H9 (cell line): ENCODE results near the gene SMARCE1. TPM values are rescaled to one million over a fixed set of nuclear protein-coding genes. Genes with fewer than 3 reads are reported as not detected.

Source experiments
- DNase-seq: peaks from one replicate; pipeline ENCODE4 v3.0.0-alpha.2; 2017
- H2AFZ ChIP-seq: one replicate; pipeline ENCODE4 v1.6.1; 2013; ENCODE audit warnings: mild to moderate bottlenecking, low read length, control low read depth, moderate library complexity
- H2AK5ac ChIP-seq: 2 replicates; pipeline ENCODE4 v1.6.1; 2013; ENCODE audit warnings: low read length, control low read depth, mixed read lengths; ENCODE audit not compliant: insufficient read length
- H2BK120ac ChIP-seq: one replicate; pipeline ENCODE4 v1.6.1; 2013; ENCODE audit warnings: low read depth, mild to moderate bottlenecking, low read length, control low read depth, inconsistent platforms; ENCODE audit not compliant: poor library complexity, severe bottlenecking
- H2BK12ac ChIP-seq: 2 replicates; pipeline ENCODE4 v1.6.1; 2013; ENCODE audit warnings: low read length, control low read depth, mixed read lengths, low read depth; ENCODE audit not compliant: insufficient read length
- H2BK15ac ChIP-seq: 2 replicates; pipeline ENCODE4 v1.6.1; 2013; ENCODE audit warnings: low read depth, low read length, control low read depth
- H2BK20ac ChIP-seq: one replicate; pipeline ENCODE4 v1.6.1; 2013; ENCODE audit warnings: low read depth, mild to moderate bottlenecking, low read length, control low read depth, inconsistent platforms; ENCODE audit not compliant: poor library complexity, severe bottlenecking
- H2BK5ac ChIP-seq: 2 replicates; pipeline ENCODE4 v1.6.1; 2013; ENCODE audit warnings: low read length, control low read depth, mixed read lengths; ENCODE audit not compliant: insufficient read length
- H3K14ac ChIP-seq: 2 replicates; pipeline ENCODE4 v1.6.1; 2013; ENCODE audit warnings: low read length, control low read depth; ENCODE audit not compliant: insufficient read depth
- H3K18ac ChIP-seq: 2 replicates; pipeline ENCODE4 v1.6.1; 2013; ENCODE audit warnings: low read depth, mild to moderate bottlenecking, mixed read lengths, low read length, control low read depth; ENCODE audit not compliant: insufficient read length
- H3K23ac ChIP-seq: 2 replicates; pipeline ENCODE4 v1.6.1; 2013; ENCODE audit warnings: low read length, control low read depth, mixed read lengths, low read depth; ENCODE audit not compliant: insufficient read length
- H3K23me2 ChIP-seq: 2 replicates; pipeline ENCODE4 v1.6.1; 2013; ENCODE audit warnings: low read depth, mild to moderate bottlenecking, mixed read lengths, low read length, control low read depth; ENCODE audit not compliant: insufficient read length, poor library complexity, severe bottlenecking
- H3K27ac ChIP-seq: 2 replicates; pipeline ENCODE4 v1.5.1; 2013; ENCODE audit warnings: low read length, control low read depth, mixed read lengths, low read depth; ENCODE audit not compliant: insufficient read length
- H3K27me3 ChIP-seq: 2 replicates; pipeline ENCODE4 v1.6.1; 2013; ENCODE audit warnings: low read length, control low read depth, inconsistent platforms; ENCODE audit not compliant: insufficient read depth
- H3K4ac ChIP-seq: 2 replicates; pipeline ENCODE4 v1.6.1; 2013; ENCODE audit warnings: low read depth, mild to moderate bottlenecking, control low read depth, inconsistent platforms, low read length, moderate library complexity
- H3K4me1 ChIP-seq: 2 replicates; pipeline ENCODE4 v1.6.1; 2013; ENCODE audit warnings: low read length, control low read depth, inconsistent platforms; ENCODE audit not compliant: insufficient read depth
- H3K4me2 ChIP-seq: 2 replicates; pipeline ENCODE4 v1.6.1; 2013; ENCODE audit warnings: low read length, control low read depth, mixed read lengths; ENCODE audit not compliant: insufficient read length, insufficient read depth
- H3K56ac ChIP-seq: 2 replicates; pipeline ENCODE4 v1.6.1; 2013; ENCODE audit warnings: low read depth, mild to moderate bottlenecking, mixed read lengths, low read length, control low read depth; ENCODE audit not compliant: insufficient read length
- H3K79me1 ChIP-seq: 2 replicates; pipeline ENCODE4 v1.6.1; 2013; ENCODE audit warnings: low read depth, mild to moderate bottlenecking, moderate library complexity, low read length, control low read depth, inconsistent platforms; ENCODE audit not compliant: insufficient read depth, poor library complexity, severe bottlenecking
- H3K79me2 ChIP-seq: 2 replicates; pipeline ENCODE4 v1.6.1; 2013; ENCODE audit warnings: low read length, control low read depth, inconsistent platforms; ENCODE audit not compliant: insufficient read depth
- H3K9ac ChIP-seq: 2 replicates; pipeline ENCODE4 v1.6.1; 2013; ENCODE audit warnings: low read length, control low read depth, mixed read lengths; ENCODE audit not compliant: insufficient read length; ENCODE audit errors: extremely low read depth
- H3K9me3 ChIP-seq: one replicate; pipeline ENCODE4 v1.6.1; 2013; ENCODE audit warnings: low read depth, low read length, inconsistent platforms; ENCODE audit not compliant: control insufficient read depth
- H3T11ph ChIP-seq: one replicate; pipeline ENCODE4 v1.6.1; 2013; ENCODE audit warnings: mild to moderate bottlenecking, low read length, control low read depth, inconsistent platforms
- H4K20me1 ChIP-seq: one replicate; pipeline ENCODE4 v1.6.1; 2013; ENCODE audit not compliant: control insufficient read depth, insufficient read length, insufficient read depth
- H4K5ac ChIP-seq: 2 replicates; pipeline ENCODE4 v1.6.1; 2013; ENCODE audit warnings: low read depth, mild to moderate bottlenecking, mixed read lengths, low read length, control low read depth; ENCODE audit not compliant: insufficient read length
- H4K8ac ChIP-seq: replicated peaks from 2 replicates; pipeline ENCODE4 v1.6.1; 2013; ENCODE audit warnings: low read length, control low read depth, mixed read lengths, low read depth; ENCODE audit not compliant: insufficient read length
- H4K91ac ChIP-seq: 2 replicates; pipeline ENCODE4 v1.6.1; 2013; ENCODE audit warnings: low read depth, mild to moderate bottlenecking, moderate library complexity, mixed read lengths, low read length, control low read depth; ENCODE audit not compliant: insufficient read length
- H3K27ac Mint-ChIP-seq, 3 experiments: 2 replicates in 2 of 3; 3 replicates in 1 of 3; pipeline ENCODE4 v1.8.0; 2020 to 2021; ENCODE audit warnings: mixed read lengths in 3 of 3, mild to moderate bottlenecking in 1 of 3, moderate library complexity in 1 of 3
- H3K27me3 Mint-ChIP-seq: 2 replicates; pipeline ENCODE4 v1.8.0; 2021; ENCODE audit warnings: low read depth, mild to moderate bottlenecking, moderate library complexity, mixed read lengths
- H3K36me3 Mint-ChIP-seq, 3 experiments: 2 replicates in 2 of 3; 3 replicates in 1 of 3; pipeline ENCODE4 v1.8.0; 2020 to 2021; ENCODE audit warnings: low read depth in 3 of 3, mixed read lengths in 3 of 3; ENCODE audit not compliant: insufficient read depth in 1 of 3
- H3K4me1 Mint-ChIP-seq, 2 experiments: 2 replicates each; pipeline ENCODE4 v1.8.0; 2020; ENCODE audit warnings: mixed read lengths in 2 of 2
- H3K4me3 Mint-ChIP-seq, 2 experiments: 2 replicates in 1 of 2; 3 replicates in 1 of 2; pipeline ENCODE4 v1.8.0; 2020 to 2021; ENCODE audit warnings: mild to moderate bottlenecking in 2 of 2, mixed read lengths in 2 of 2, moderate library complexity in 1 of 2
- H3K9me3 Mint-ChIP-seq, 2 experiments: 2 replicates in 1 of 2; 3 replicates in 1 of 2; pipeline ENCODE4 v1.8.0; 2020; ENCODE audit warnings: mild to moderate bottlenecking in 2 of 2, mixed read lengths in 2 of 2, moderate library complexity in 1 of 2
- WGBS: extraction: QIAGEN DNeasy Blood & Tissue Kit; methylation state at CpG from one replicate; pipeline ENCODE4 v1.1.7; 2013; ENCODE audit warnings: missing lambda C conversion rate, low lambda C conversion rate, mixed read lengths; ENCODE audit not compliant: insufficient read length; ENCODE audit errors: extremely low coverage; 5-methylcytosine and 5-hydroxymethylcytosine counted together
- total RNA-seq: library from RNA; stranded (reverse); gene quantifications from 2 replicates; pipeline ENCODE4 v1.2.1, GENCODE V29; 2021
- TF ChIP-seq, protein P1 (sequence below): fragments of 200-600 bp; sonication (generic); conservative IDR thresholded peaks from 3 replicates; pipeline ENCODE4 v1.8.0; 2021; ENCODE audit warnings: antibody characterized with exemption, mild to moderate bottlenecking

Gene SMARCE1
- total RNA-seq, 1 experiment from 2014 or later: 122 TPM

DNA sequence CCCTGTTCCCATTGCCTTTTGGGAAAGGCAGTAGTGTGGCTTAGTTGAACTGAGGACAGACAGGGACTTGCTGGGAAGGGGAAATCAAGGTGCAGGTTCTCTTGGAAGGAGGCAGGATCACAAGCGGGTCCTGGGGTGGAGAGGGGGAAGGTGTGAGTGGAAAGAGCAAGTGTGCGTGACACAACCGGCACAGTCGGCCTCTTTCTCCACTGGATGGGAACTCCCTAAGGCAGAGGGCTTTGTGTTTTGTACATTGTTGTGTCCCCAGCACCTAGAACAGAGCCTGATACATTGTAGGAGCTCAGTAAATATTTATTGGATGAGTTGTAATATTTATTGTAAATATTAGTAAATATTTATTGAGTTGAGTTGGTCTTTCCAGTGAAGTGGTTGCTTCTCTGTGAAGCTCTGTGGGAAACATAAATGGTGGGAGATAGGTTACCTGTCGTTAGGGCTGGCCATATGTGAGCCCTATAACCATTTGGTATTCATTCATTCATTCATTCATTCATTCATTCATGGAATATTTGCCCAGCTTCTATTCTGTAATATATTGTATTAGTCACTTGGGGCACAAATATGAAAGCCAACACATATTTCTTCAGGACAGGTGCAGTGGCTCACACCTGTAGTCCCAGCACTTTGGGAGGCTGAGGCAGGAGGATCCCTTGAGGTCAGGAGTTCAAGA, 34.0 kb downstream of the SMARCE1 start:
- Histone ChIP-seq H3K4me1 (no peaks in the 10 kb centered on the region), H3K79me2 (no peaks in the 10 kb centered on the region), H2BK20ac (no peak overlapping the region), H3K27me3 (no peaks in the 10 kb centered on the region), H4K8ac (no peak overlapping the region), H3T11ph (no peak overlapping the region), H3K4me2 (no peak overlapping the region), H3K14ac (no peak overlapping the region), H2BK15ac (no peak overlapping the region), H3K9ac (no peak overlapping the region), H2BK12ac (no peak overlapping the region), H3K4ac (no peak overlapping the region), H3K23ac (no peak overlapping the region), H3K9me3 (no peaks in the 10 kb centered on the region), H2AK5ac (no peak overlapping the region), H2AFZ (no peak overlapping the region), H3K56ac (no peak overlapping the region), H4K91ac (no peak overlapping the region), H2BK5ac (no peak overlapping the region), H3K27ac (no peak overlapping the region), H3K79me1 (no peaks in the 10 kb centered on the region), H4K5ac (no peak overlapping the region), H4K20me1 (no peaks in the 10 kb centered on the region), H3K23me2 (no peaks in the 10 kb centered on the region), H2BK120ac (no peak overlapping the region), H3K18ac (no peak overlapping the region)
- no peak for DNase-seq
- peaks cover 26% of the 10 kb centered on the region for H3K27me3 Mint-ChIP-seq
- no peak overlapping the region for H3K4me3 Mint-ChIP-seq
- no peak overlapping the region for H3K27ac Mint-ChIP-seq
- no peaks in the 10 kb centered on the region for H3K9me3 Mint-ChIP-seq
- TF ChIP-seq, protein P1, sequence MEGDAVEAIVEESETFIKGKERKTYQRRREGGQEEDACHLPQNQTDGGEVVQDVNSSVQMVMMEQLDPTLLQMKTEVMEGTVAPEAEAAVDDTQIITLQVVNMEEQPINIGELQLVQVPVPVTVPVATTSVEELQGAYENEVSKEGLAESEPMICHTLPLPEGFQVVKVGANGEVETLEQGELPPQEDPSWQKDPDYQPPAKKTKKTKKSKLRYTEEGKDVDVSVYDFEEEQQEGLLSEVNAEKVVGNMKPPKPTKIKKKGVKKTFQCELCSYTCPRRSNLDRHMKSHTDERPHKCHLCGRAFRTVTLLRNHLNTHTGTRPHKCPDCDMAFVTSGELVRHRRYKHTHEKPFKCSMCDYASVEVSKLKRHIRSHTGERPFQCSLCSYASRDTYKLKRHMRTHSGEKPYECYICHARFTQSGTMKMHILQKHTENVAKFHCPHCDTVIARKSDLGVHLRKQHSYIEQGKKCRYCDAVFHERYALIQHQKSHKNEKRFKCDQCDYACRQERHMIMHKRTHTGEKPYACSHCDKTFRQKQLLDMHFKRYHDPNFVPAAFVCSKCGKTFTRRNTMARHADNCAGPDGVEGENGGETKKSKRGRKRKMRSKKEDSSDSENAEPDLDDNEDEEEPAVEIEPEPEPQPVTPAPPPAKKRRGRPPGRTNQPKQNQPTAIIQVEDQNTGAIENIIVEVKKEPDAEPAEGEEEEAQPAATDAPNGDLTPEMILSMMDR: no peak
- no peaks in the 10 kb centered on the region; a peak in 1 of 7 replicates for H3K36me3 Mint-ChIP-seq
- peaks cover 6 to 10% of the 10 kb centered on the region in 2 experiments for H3K4me1 Mint-ChIP-seq
- no CpG with 5 or more reads among the region's 5 CpGs for WGBS
